Measurements from ENCODE around the gene ACAP1. TPM values are rescaled to one million over a fixed set of nuclear protein-coding genes. Genes with fewer than 3 reads are reported as not detected.
"Not testable (repeated sequence)": the region's sequence is repeated elsewhere in the genome, so short reads cannot be mapped to it uniquely, and the experiment has no call there.

Gene ACAP1
- total and polyA plus RNA-seq, 9 of the 15 experiments (the other 6 are each of a cell fraction or from before 2014, with no cell fraction given) = 0.15 to 8.5 (median 2.4) TPM

GRCh38 chr17:7332600-7333069, 3.7 kb upstream of the ACAP1 start (continued):
- peak; percentile 69 for TF ChIP-seq USF2 (CRISPR knock-in tag; IDR thresholded peaks at IDR 0.05)
- TF ChIP-seq CBFA2T2 (conservative IDR thresholded peaks at IDR 0.05) = peak; percentile 90
- TF ChIP-seq C11orf30 (IDR thresholded peaks at IDR 0.05; ENCODE audit: low read depth) = peak; percentile 88
- TF ChIP-seq MAFG (tag; conservative IDR thresholded peaks at IDR 0.05) = peak; percentile 83
- peak; percentile 57; the same call in 1 of the 2 replicates for TF ChIP-seq L3MBTL2 (IDR thresholded peaks at IDR 0.05)
- peak; percentile 66; the same call in 1 of the 2 replicates for TF ChIP-seq TFAP4 (CRISPR knock-in tag; IDR thresholded peaks at IDR 0.05; ENCODE audit: borderline replicate concordance)
- peak; percentile 94 for TF ChIP-seq ZNF316 (IDR thresholded peaks at IDR 0.05)
- TF ChIP-seq TFE3 (CRISPR knock-in tag; IDR thresholded peaks at IDR 0.05) = peak; percentile 99
- peak; percentile 99 for TF ChIP-seq RAD51 (IDR thresholded peaks at IDR 0.05; ENCODE audit: borderline replicate concordance, low read depth)
- TF ChIP-seq LEF1 (IDR thresholded peaks at IDR 0.05) = peak; percentile 97
- TF ChIP-seq PKNOX1 (IDR thresholded peaks at IDR 0.05) = peak; percentile 96
- 0 out of 2 replicates have a peak, but pooled peaks have one; percentile 48 for TF ChIP-seq CTBP1 (IDR thresholded peaks at IDR 0.05; ENCODE audit: borderline replicate concordance)
- peak; percentile 84 for TF ChIP-seq USF1 (CRISPR knock-in tag; IDR thresholded peaks at IDR 0.05)
- peak; percentile 25; the same call in 1 of the 2 replicates for TF ChIP-seq ZFX (CRISPR knock-in tag; IDR thresholded peaks at IDR 0.05)
- TF ChIP-seq MTA1 (IDR thresholded peaks at IDR 0.05; ENCODE audit: borderline replicate concordance) = 0 out of 2 replicates have a peak, but pooled peaks have one; percentile 17
- peak; percentile 15 for TF ChIP-seq DACH1 (IDR thresholded peaks at IDR 0.05; ENCODE audit: partially characterized antibody)
- peak; percentile 79; the same call in 1 of the 2 replicates for TF ChIP-seq MECOM (CRISPR knock-in tag; IDR thresholded peaks at IDR 0.05)
- TF ChIP-seq BHLHE40 (IDR thresholded peaks at IDR 0.05; ENCODE audit: low read length) = peak; percentile 41
- peak; percentile 80 for TF ChIP-seq MEIS2 (IDR thresholded peaks at IDR 0.05; ENCODE audit: partially characterized antibody)
- peak; percentile 99 for TF ChIP-seq TOE1 (IDR thresholded peaks at IDR 0.05; ENCODE audit: borderline replicate concordance)
- TF ChIP-seq TOE1 (CRISPR knock-in tag; IDR thresholded peaks at IDR 0.05; ENCODE audit: borderline replicate concordance, low read depth) = not testable (repeated sequence)

All from K562 (cell line).